C4-2B (cell line): Measurements from ENCODE around the gene PTPRN2.

Source experiments
- CTCF ChIP-seq: fragments of 450-650 bp; conservative IDR thresholded peaks from 2 replicates; pipeline ENCODE4 v1.5.1; 2017; ENCODE audit warnings: mild to moderate bottlenecking
- ZFX ChIP-seq: fragments of 450-650 bp; IDR thresholded peaks from 2 replicates; pipeline ENCODE4 v1.6.1; 2017

- TF ChIP-seq CTCF (no peak), ZFX (no peak)
Observed at GRCh38 chr7:157568106-157568769, 1019.4 kb downstream of the PTPRN2 start.
